Activated T-helper 17 cell treated with anti-CD3 and anti-CD28 coated beads, Interleukin-2, amount 50 U/mL, for 72 hours (primary cell): ENCODE measurements around the gene KCTD16. TPM values are rescaled to one million over a fixed set of nuclear protein-coding genes. Genes with fewer than 3 reads are reported as not detected.

Experiments
- ATAC-seq: fragments of 150-1000 bp; cut with Tn5 transposase; replicated peaks from 2 replicates; pipeline ENCODE4 v1.10.0; 2021; ENCODE audit warnings: mild to moderate bottlenecking, moderate library complexity
- H3K27ac Mint-ChIP-seq: one replicate; pipeline ENCODE4 v1.8.0; 2022; ENCODE audit warnings: mixed read lengths
- H3K27me3 Mint-ChIP-seq: one replicate; pipeline ENCODE4 v1.8.0; 2022; ENCODE audit warnings: mixed read lengths
- H3K36me3 Mint-ChIP-seq: one replicate; pipeline ENCODE4 v1.8.0; 2022; ENCODE audit warnings: low read depth, mild to moderate bottlenecking, mixed read lengths
- H3K4me1 Mint-ChIP-seq: one replicate; pipeline ENCODE4 v1.8.0; 2022; ENCODE audit warnings: mixed read lengths
- H3K4me3 Mint-ChIP-seq: one replicate; pipeline ENCODE4 v1.8.0; 2022; ENCODE audit warnings: mild to moderate bottlenecking, mixed read lengths
- H3K9me3 Mint-ChIP-seq: one replicate; pipeline ENCODE4 v1.8.0; 2022; ENCODE audit warnings: mixed read lengths
- total RNA-seq, 2 donors: library from RNA; stranded (reverse); gene quantifications; one replicate each; pipeline ENCODE4 v1.2.3, GENCODE V29; 2022

KCTD16 gene
- total RNA-seq, 2 donors from 2014 or later = 0.11 to 0.40 TPM

- no peaks in the 10 kb centered on the region for H3K4me1 Mint-ChIP-seq
- no peaks in the 10 kb centered on the region for H3K36me3 Mint-ChIP-seq
- no peak overlapping the region for H3K4me3 Mint-ChIP-seq
- H3K27me3 Mint-ChIP-seq = no peaks in the 10 kb centered on the region
- no peak for ATAC-seq
- no peak overlapping the region for H3K27ac Mint-ChIP-seq
- peaks cover 3% of the 10 kb centered on the region for H3K9me3 Mint-ChIP-seq
Observed at GRCh38 chr5:144385597-144385996, 214.9 kb downstream of the KCTD16 start.

- Mint-ChIP-seq H3K27ac (no peak overlapping the region), H3K4me1 (no peaks in the 10 kb centered on the region), H3K9me3 (peaks cover 3% of the 10 kb centered on the region), H3K4me3 (no peak overlapping the region), H3K36me3 (no peaks in the 10 kb centered on the region), H3K27me3 (no peaks in the 10 kb centered on the region)
- ATAC-seq = no peak
Observed at GRCh38 chr5:144386315-144386714, 215.6 kb downstream of the KCTD16 start.

GRCh38 chr5:144390133-144390532 is 219.5 kb downstream of the KCTD16 start:
- Mint-ChIP-seq H3K27me3 (peaks cover 2% of the 10 kb centered on the region), H3K4me3 (no peak overlapping the region), H3K9me3 (peaks cover 4% of the 10 kb centered on the region), H3K27ac (no peak overlapping the region), H3K36me3 (no peaks in the 10 kb centered on the region), H3K4me1 (no peaks in the 10 kb centered on the region)
- ATAC-seq = no peak

GRCh38 chr5:144391044-144391443 is 220.4 kb downstream of the KCTD16 start:
- Mint-ChIP-seq H3K36me3 (no peaks in the 10 kb centered on the region), H3K4me1 (no peaks in the 10 kb centered on the region), H3K27ac (no peak overlapping the region), H3K9me3 (peaks cover 4% of the 10 kb centered on the region), H3K27me3 (peaks cover 2% of the 10 kb centered on the region), H3K4me3 (no peak overlapping the region)
- ATAC-seq = no peak

- peaks cover 2% of the 10 kb centered on the region for H3K27me3 Mint-ChIP-seq
- H3K9me3 Mint-ChIP-seq = peaks cover 4% of the 10 kb centered on the region
- H3K4me1 Mint-ChIP-seq = no peaks in the 10 kb centered on the region
- ATAC-seq = no peak
- H3K4me3 Mint-ChIP-seq = no peak overlapping the region
- no peaks in the 10 kb centered on the region for H3K36me3 Mint-ChIP-seq
- no peak overlapping the region for H3K27ac Mint-ChIP-seq
Observed at GRCh38 chr5:144393641-144394435, 223.2 kb downstream of the KCTD16 start.

GRCh38 chr5:144395704-144396103 is 225.0 kb downstream of the KCTD16 start:
- Mint-ChIP-seq H3K27ac (no peak overlapping the region), H3K36me3 (no peaks in the 10 kb centered on the region), H3K9me3 (peaks cover 4% of the 10 kb centered on the region), H3K4me1 (no peaks in the 10 kb centered on the region), H3K27me3 (peaks cover 2% of the 10 kb centered on the region), H3K4me3 (no peak overlapping the region)
- no peak for ATAC-seq

- H3K4me3 Mint-ChIP-seq = no peak overlapping the region
- H3K27ac Mint-ChIP-seq = no peak overlapping the region
- H3K4me1 Mint-ChIP-seq = no peaks in the 10 kb centered on the region
- H3K9me3 Mint-ChIP-seq = no peaks in the 10 kb centered on the region
- no peaks in the 10 kb centered on the region for H3K27me3 Mint-ChIP-seq
- H3K36me3 Mint-ChIP-seq = no peaks in the 10 kb centered on the region
- no peak for ATAC-seq
Observed at GRCh38 chr5:144403058-144403457, 232.4 kb downstream of the KCTD16 start.

- H3K36me3 Mint-ChIP-seq = no peaks in the 10 kb centered on the region
- H3K4me1 Mint-ChIP-seq = no peaks in the 10 kb centered on the region
- no peak overlapping the region for H3K27ac Mint-ChIP-seq
- no peak overlapping the region for H3K4me3 Mint-ChIP-seq
- no peak for ATAC-seq
- H3K27me3 Mint-ChIP-seq = no peaks in the 10 kb centered on the region
- H3K9me3 Mint-ChIP-seq = peaks cover 3% of the 10 kb centered on the region
Observed at GRCh38 chr5:144403817-144404420, 233.2 kb downstream of the KCTD16 start.

- ATAC-seq = no peak
- H3K4me3 Mint-ChIP-seq = no peak overlapping the region
- H3K36me3 Mint-ChIP-seq = no peaks in the 10 kb centered on the region
- H3K4me1 Mint-ChIP-seq = no peaks in the 10 kb centered on the region
- H3K9me3 Mint-ChIP-seq = peaks cover 3% of the 10 kb centered on the region
- H3K27ac Mint-ChIP-seq = no peak overlapping the region
- no peaks in the 10 kb centered on the region for H3K27me3 Mint-ChIP-seq
Observed at GRCh38 chr5:144404672-144405071, 234.0 kb downstream of the KCTD16 start.

- H3K27me3 Mint-ChIP-seq = peaks cover 4% of the 10 kb centered on the region
- ATAC-seq = no peak
- no peaks in the 10 kb centered on the region for H3K36me3 Mint-ChIP-seq
- peaks cover 3% of the 10 kb centered on the region for H3K9me3 Mint-ChIP-seq
- H3K4me1 Mint-ChIP-seq = no peaks in the 10 kb centered on the region
- H3K4me3 Mint-ChIP-seq = no peak overlapping the region
- no peak overlapping the region for H3K27ac Mint-ChIP-seq
Observed at GRCh38 chr5:144405991-144406390, 235.3 kb downstream of the KCTD16 start.

- ATAC-seq = no peak
- Mint-ChIP-seq H3K27ac (no peak overlapping the region), H3K27me3 (peaks cover 4% of the 10 kb centered on the region), H3K36me3 (no peaks in the 10 kb centered on the region), H3K9me3 (peaks cover 3% of the 10 kb centered on the region), H3K4me1 (no peaks in the 10 kb centered on the region), H3K4me3 (no peak overlapping the region)
Observed at GRCh38 chr5:144406442-144406841, 235.8 kb downstream of the KCTD16 start.

- H3K27ac Mint-ChIP-seq = no peak overlapping the region
- no peaks in the 10 kb centered on the region for H3K36me3 Mint-ChIP-seq
- no peak for ATAC-seq
- H3K27me3 Mint-ChIP-seq = peaks cover 4% of the 10 kb centered on the region
- peaks cover 12% of the 10 kb centered on the region for H3K9me3 Mint-ChIP-seq
- H3K4me3 Mint-ChIP-seq = no peak overlapping the region
- no peaks in the 10 kb centered on the region for H3K4me1 Mint-ChIP-seq
Observed at GRCh38 chr5:144414202-144415029, 243.7 kb downstream of the KCTD16 start.

GRCh38 chr5:144416196-144416595 is 245.5 kb downstream of the KCTD16 start:
- H3K27ac Mint-ChIP-seq = no peak overlapping the region
- H3K36me3 Mint-ChIP-seq = no peaks in the 10 kb centered on the region
- no peak for ATAC-seq
- no peaks in the 10 kb centered on the region for H3K4me1 Mint-ChIP-seq
- H3K27me3 Mint-ChIP-seq = no peaks in the 10 kb centered on the region
- peaks cover 12% of the 10 kb centered on the region for H3K9me3 Mint-ChIP-seq
- no peak overlapping the region for H3K4me3 Mint-ChIP-seq

GRCh38 chr5:144418719-144419118 is 248.0 kb downstream of the KCTD16 start:
- Mint-ChIP-seq H3K4me1 (no peaks in the 10 kb centered on the region), H3K9me3 (peaks cover 8% of the 10 kb centered on the region), H3K36me3 (no peaks in the 10 kb centered on the region), H3K4me3 (no peak overlapping the region), H3K27ac (no peak overlapping the region), H3K27me3 (no peaks in the 10 kb centered on the region)
- ATAC-seq = no peak

GRCh38 chr5:144421411-144421810 is 250.7 kb downstream of the KCTD16 start:
- Mint-ChIP-seq H3K27me3 (no peaks in the 10 kb centered on the region), H3K27ac (no peak overlapping the region), H3K4me1 (no peaks in the 10 kb centered on the region), H3K4me3 (no peak overlapping the region), H3K9me3 (no peaks in the 10 kb centered on the region), H3K36me3 (no peaks in the 10 kb centered on the region)
- ATAC-seq = no peak
